Activated CD8-positive, alpha-beta memory T cell treated with anti-CD3 and anti-CD28 coated beads for 4 hours (primary cell): ENCODE results near the gene FOXP1.

ENCODE experiments used
- DNase-seq, 2 donors: peaks; one replicate each; pipeline ENCODE4 v3.0.0-alpha.2; 2020; ENCODE audit warnings: low read depth in 2 of 2

Gene FOXP1

GRCh38 chr3:71129611-71130431 lies 453.7 kb downstream of the FOXP1 start:
- DNase-seq, result no peak

GRCh38 chr3:71128961-71129360 lies 454.6 kb downstream of the FOXP1 start:
- DNase-seq, result no peak

- DNase-seq, result no peak
These were observed 455.7 kb downstream of the FOXP1 start for GRCh38 chr3:71127844-71128243.

GRCh38 chr3:71127052-71127831 lies 456.3 kb downstream of the FOXP1 start:
- DNase-seq, result peak; percentile 20 to 38

GRCh38 chr3:71125738-71126137 lies 457.8 kb downstream of the FOXP1 start:
- no peak for DNase-seq

GRCh38 chr3:71124048-71124447 lies 459.5 kb downstream of the FOXP1 start:
- no peak for DNase-seq

- no peak for DNase-seq
These were observed 460.9 kb downstream of the FOXP1 start for GRCh38 chr3:71122641-71123040.

GRCh38 chr3:71121429-71122167 lies 461.9 kb downstream of the FOXP1 start:
- no peak for DNase-seq

GRCh38 chr3:71120012-71120411 lies 463.5 kb downstream of the FOXP1 start:
- DNase-seq, result no peak

GRCh38 chr3:71119171-71119570 lies 464.4 kb downstream of the FOXP1 start:
- DNase-seq, result no peak

GRCh38 chr3:71118436-71118835 lies 465.1 kb downstream of the FOXP1 start:
- DNase-seq, result no peak

GRCh38 chr3:71117572-71118247 lies 465.8 kb downstream of the FOXP1 start:
- DNase-seq, result no peak

- no peak for DNase-seq
These were observed 468.9 kb downstream of the FOXP1 start for GRCh38 chr3:71114610-71115009.

GRCh38 chr3:71112576-71112975 lies 471.0 kb downstream of the FOXP1 start:
- no peak for DNase-seq

- DNase-seq, result no peak
These were observed 471.6 kb downstream of the FOXP1 start for GRCh38 chr3:71111784-71112440.

- no peak for DNase-seq
These were observed 472.9 kb downstream of the FOXP1 start for GRCh38 chr3:71110385-71111222.

- DNase-seq, result no peak
These were observed 473.6 kb downstream of the FOXP1 start for GRCh38 chr3:71109977-71110285.

GRCh38 chr3:71109241-71109976 lies 474.1 kb downstream of the FOXP1 start:
- DNase-seq, result no peak

- no peak for DNase-seq
These were observed 475.6 kb downstream of the FOXP1 start for GRCh38 chr3:71107926-71108325.

- no peak for DNase-seq
These were observed 478.6 kb downstream of the FOXP1 start for GRCh38 chr3:71104976-71105375.
